ENCODE measurements around the gene RAB37.

- no peak for TF ChIP-seq ZFP30 (CRISPR knock-in tag; IDR thresholded peaks at IDR 0.05)
- no peak for TF ChIP-seq GLIS3 (CRISPR knock-in tag; IDR thresholded peaks at IDR 0.05)
Measured at GRCh38 chr17:74784125-74784810, 47.2 kb downstream of the RAB37 start.
